CD4-positive, alpha-beta T cell treated with Interleukin-15 for 4 hours (primary cell): ENCODE data around the gene ABHD8.
A peak's percentile ranks its signal among the peaks of the same experiment; 100 is the strongest.

Experiments
- DNase-seq: peaks from one replicate; pipeline ENCODE4 v3.0.0-alpha.2; 2020; ENCODE audit warnings: low spot score

Gene ABHD8

GRCh38 chr19:17303167-17303939 is at the start of gene ABHD8:
Gene ABHD8 (minus strand): TSS chr19:17303425. CDS start chr19:17301616, 1,809 bp downstream.
- peak; percentile 94 for DNase-seq

- no peak for DNase-seq
These were observed 49.5 kb upstream of the ABHD8 start for GRCh38 chr19:17352608-17353280.

GRCh38 chr19:17351815-17352435 is 48.7 kb upstream of the ABHD8 start:
- DNase-seq = no peak

- no peak for DNase-seq
These were observed 45.5 kb upstream of the ABHD8 start for GRCh38 chr19:17348700-17349099.

GRCh38 chr19:17347877-17348276 is 44.7 kb upstream of the ABHD8 start:
- no peak for DNase-seq

GRCh38 chr19:17347361-17347760 is 44.1 kb upstream of the ABHD8 start:
- DNase-seq = no peak

GRCh38 chr19:17346109-17346671 is 43.0 kb upstream of the ABHD8 start:
- DNase-seq = peak; percentile 79

GRCh38 chr19:17341845-17342244 is 38.6 kb upstream of the ABHD8 start:
- DNase-seq = no peak

GRCh38 chr19:17341386-17341785 is 38.2 kb upstream of the ABHD8 start:
- no peak for DNase-seq

- DNase-seq = no peak
These were observed 37.7 kb upstream of the ABHD8 start for GRCh38 chr19:17340871-17341357.

GRCh38 chr19:17340302-17340870 is 37.2 kb upstream of the ABHD8 start:
- no peak for DNase-seq

GRCh38 chr19:17339088-17339741 is 36.0 kb upstream of the ABHD8 start:
- DNase-seq = peak; percentile 3

GRCh38 chr19:17338433-17339078 is 35.3 kb upstream of the ABHD8 start:
- DNase-seq = no peak

GRCh38 chr19:17337675-17338432 is 34.6 kb upstream of the ABHD8 start:
- peak; percentile 20 for DNase-seq

- peak; percentile 98 for DNase-seq
These were observed 33.8 kb upstream of the ABHD8 start, which contains the start of gene GTPBP3 for GRCh38 chr19:17336872-17337674. Gene GTPBP3 (plus strand): TSS chr19:17337553. CDS start chr19:17337612, 59 bp downstream.

GRCh38 chr19:17335575-17335974 is 32.4 kb upstream of the ABHD8 start:
- DNase-seq = no peak

- DNase-seq = peak; percentile 98
These were observed 31.5 kb upstream of the ABHD8 start, which contains the start of gene ANO8 for GRCh38 chr19:17334414-17335409. Gene ANO8 (minus strand): TSS chr19:17334855. CDS start chr19:17334670, 185 bp downstream.
